SK-N-SH treated with all-trans-retinoic acid at 6 μM for 48 hours (cell line): ENCODE results near the gene ANKRD62.

Experiments
- SNAI2 ChIP-seq: fragments of 250-450 bp; sonication (Bioruptor Pico); IDR thresholded peaks from 2 replicates; pipeline ENCODE4 v1.5.0; 2020; ENCODE audit warnings: mild to moderate bottlenecking, moderate library complexity
- TOX ChIP-seq: fragments of 250-450 bp; sonication (Bioruptor Pico); IDR thresholded peaks from 2 replicates; pipeline ENCODE4 v1.8.0; 2021; ENCODE audit warnings: mild to moderate bottlenecking, moderate library complexity, borderline replicate concordance
- ZFP3 ChIP-seq: fragments of 250-450 bp; sonication (Bioruptor Pico); IDR thresholded peaks from 2 replicates; pipeline ENCODE4 v1.5.0; 2020; ENCODE audit warnings: mild to moderate bottlenecking, moderate library complexity
- ZNF70 ChIP-seq: fragments of 450-650 bp; formaldehyde crosslinking; IDR thresholded peaks from 2 replicates; pipeline ENCODE4 v1.5.0; 2020; ENCODE audit warnings: mild to moderate bottlenecking, moderate library complexity
- TF ChIP-seq, protein P1 (sequence below): fragments of 250-450 bp; sonication (Bioruptor Pico); IDR thresholded peaks from 2 replicates; pipeline ENCODE4 v1.8.0; 2020; ENCODE audit warnings: mild to moderate bottlenecking, moderate library complexity, borderline replicate concordance

DNA sequence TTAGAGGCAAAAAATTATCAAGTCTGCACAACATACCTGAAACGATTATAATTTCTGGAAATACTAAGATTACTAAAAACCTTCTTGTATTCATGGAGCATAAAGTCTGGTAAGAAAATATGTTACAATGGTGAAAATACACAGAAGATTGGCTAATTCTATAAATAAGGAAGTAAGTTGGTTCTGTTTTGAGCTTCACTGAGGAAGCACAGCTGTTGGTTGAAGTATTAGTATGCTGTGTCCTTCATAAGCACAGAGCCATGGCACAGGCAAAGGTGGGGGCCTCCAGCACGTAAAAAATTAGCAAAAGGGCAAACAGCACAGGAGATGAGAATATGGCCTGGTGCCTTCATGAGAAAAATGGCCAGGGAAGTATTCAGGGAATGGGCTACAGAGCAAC lies 40.4 kb upstream of the ANKRD62 start:
- TF ChIP-seq TOX (CRISPR knock-in tag) (no peak), ZFP3 (CRISPR knock-in tag) (no peak), SNAI2 (CRISPR knock-in tag) (no peak), ZNF70 (CRISPR knock-in tag) (no peak)
- TF ChIP-seq, protein P1, sequence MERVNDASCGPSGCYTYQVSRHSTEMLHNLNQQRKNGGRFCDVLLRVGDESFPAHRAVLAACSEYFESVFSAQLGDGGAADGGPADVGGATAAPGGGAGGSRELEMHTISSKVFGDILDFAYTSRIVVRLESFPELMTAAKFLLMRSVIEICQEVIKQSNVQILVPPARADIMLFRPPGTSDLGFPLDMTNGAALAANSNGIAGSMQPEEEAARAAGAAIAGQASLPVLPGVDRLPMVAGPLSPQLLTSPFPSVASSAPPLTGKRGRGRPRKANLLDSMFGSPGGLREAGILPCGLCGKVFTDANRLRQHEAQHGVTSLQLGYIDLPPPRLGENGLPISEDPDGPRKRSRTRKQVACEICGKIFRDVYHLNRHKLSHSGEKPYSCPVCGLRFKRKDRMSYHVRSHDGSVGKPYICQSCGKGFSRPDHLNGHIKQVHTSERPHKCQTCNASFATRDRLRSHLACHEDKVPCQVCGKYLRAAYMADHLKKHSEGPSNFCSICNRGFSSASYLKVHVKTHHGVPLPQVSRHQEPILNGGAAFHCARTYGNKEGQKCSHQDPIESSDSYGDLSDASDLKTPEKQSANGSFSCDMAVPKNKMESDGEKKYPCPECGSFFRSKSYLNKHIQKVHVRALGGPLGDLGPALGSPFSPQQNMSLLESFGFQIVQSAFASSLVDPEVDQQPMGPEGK, result no peak
